Thoracic aorta (tissue), 2 donors: ENCODE results near the gene FGF9. TPM values are rescaled to one million over a fixed set of nuclear protein-coding genes. Genes with fewer than 3 reads are reported as not detected.

ENCODE experiments used
- ATAC-seq: fragments of 150-250 bp; one replicate; pipeline ENCODE4 v1.8.0; 2017; ENCODE audit warnings: low read depth; ENCODE audit not compliant: insufficient number of reproducible peaks, low FRiP score
- DNase-seq: peaks from one replicate; pipeline ENCODE4 v3.0.0-alpha.2; 2020; ENCODE audit warnings: low spot score
- H3K27ac ChIP-seq, 2 donors: fragments of 200-600 bp; sonication (generic); 1 replicate in 1 of 2; 2 replicates in 1 of 2; pipeline ENCODE4 v1.5.1; 2016; ENCODE audit warnings: mild to moderate bottlenecking in 2 of 2, moderate library complexity in 2 of 2
- H3K27me3 ChIP-seq: fragments of 200-600 bp; sonication (generic); replicated peaks from 2 replicates; pipeline ENCODE4 v1.6.0; 2016; ENCODE audit warnings: mild to moderate bottlenecking; ENCODE audit not compliant: insufficient read depth
- H3K36me3 ChIP-seq: fragments of 200-600 bp; sonication (generic); one replicate; pipeline ENCODE4 v1.5.1; 2016
- H3K4me1 ChIP-seq, 2 donors: fragments of 200-600 bp; sonication (generic); 1 replicate in 1 of 2; 2 replicates in 1 of 2; pipeline versions ENCODE4 v1.5.1 to v1.6.0; 2016; ENCODE audit warnings: low read depth in 2 of 2, mild to moderate bottlenecking in 1 of 2; ENCODE audit not compliant: control insufficient read depth in 1 of 2
- H3K4me3 ChIP-seq: fragments of 200-600 bp; sonication (generic); 2 replicates; pipeline ENCODE4 v1.5.1; 2016; ENCODE audit warnings: mild to moderate bottlenecking
- H3K9me3 ChIP-seq: fragments of 200-600 bp; sonication (generic); 2 replicates; pipeline ENCODE4 v1.5.1; 2016
- total RNA-seq, 2 donors: library from RNA; depleted of rRNA; stranded (reverse); fragments of >200 nt; gene quantifications; one replicate each; pipeline versions ENCODE4 v1.1.0 to v1.2.3, GENCODE V29; 2016
- TF ChIP-seq, protein P1 (sequence below): fragments of 200-600 bp; sonication (generic); IDR thresholded peaks from one replicate; pipeline ENCODE4 v1.5.1; 2019; ENCODE audit warnings: antibody characterized with exemption

The FGF9 gene
- total RNA-seq, 2 donors from 2014 or later: 0.27 TPM; not detected in 1

DNA sequence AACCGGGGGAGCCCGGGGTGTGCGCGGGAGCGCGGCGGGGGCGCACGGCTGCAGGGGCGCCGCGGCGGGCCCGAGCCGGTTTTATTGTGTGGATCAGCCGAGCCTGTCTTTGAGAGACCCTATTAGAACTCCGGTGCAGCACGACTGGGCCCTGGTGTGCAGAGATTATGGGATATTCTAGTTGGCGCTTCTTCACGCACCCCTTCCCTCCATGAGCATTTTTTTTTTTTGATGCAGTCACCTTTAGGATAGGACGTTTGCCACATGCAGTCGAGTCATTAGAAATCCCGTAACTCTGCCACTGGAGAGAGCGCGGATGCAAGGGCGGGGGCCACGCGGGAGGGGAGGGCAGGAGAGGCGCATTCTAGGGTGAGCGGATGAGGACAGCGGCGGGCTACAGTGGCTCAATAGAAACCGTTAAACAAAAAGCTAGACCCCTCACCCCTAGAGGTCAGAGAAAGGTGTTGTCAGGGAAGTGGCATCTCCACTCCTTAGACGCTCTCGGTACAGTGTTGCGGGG is 3.7 kb downstream of the FGF9 start:
- TF ChIP-seq, protein P1, sequence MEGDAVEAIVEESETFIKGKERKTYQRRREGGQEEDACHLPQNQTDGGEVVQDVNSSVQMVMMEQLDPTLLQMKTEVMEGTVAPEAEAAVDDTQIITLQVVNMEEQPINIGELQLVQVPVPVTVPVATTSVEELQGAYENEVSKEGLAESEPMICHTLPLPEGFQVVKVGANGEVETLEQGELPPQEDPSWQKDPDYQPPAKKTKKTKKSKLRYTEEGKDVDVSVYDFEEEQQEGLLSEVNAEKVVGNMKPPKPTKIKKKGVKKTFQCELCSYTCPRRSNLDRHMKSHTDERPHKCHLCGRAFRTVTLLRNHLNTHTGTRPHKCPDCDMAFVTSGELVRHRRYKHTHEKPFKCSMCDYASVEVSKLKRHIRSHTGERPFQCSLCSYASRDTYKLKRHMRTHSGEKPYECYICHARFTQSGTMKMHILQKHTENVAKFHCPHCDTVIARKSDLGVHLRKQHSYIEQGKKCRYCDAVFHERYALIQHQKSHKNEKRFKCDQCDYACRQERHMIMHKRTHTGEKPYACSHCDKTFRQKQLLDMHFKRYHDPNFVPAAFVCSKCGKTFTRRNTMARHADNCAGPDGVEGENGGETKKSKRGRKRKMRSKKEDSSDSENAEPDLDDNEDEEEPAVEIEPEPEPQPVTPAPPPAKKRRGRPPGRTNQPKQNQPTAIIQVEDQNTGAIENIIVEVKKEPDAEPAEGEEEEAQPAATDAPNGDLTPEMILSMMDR: no peak
- H3K4me3 ChIP-seq: peak overlapping the region; percentile 92
- H3K36me3 ChIP-seq: no peaks in the 10 kb centered on the region
- ATAC-seq: no peak
- peaks cover 34 to 35% of the 10 kb centered on the region in 2 donors for H3K4me1 ChIP-seq
- DNase-seq: no peak
- no peaks in the 10 kb centered on the region for H3K9me3 ChIP-seq
- peaks cover 14% of the 10 kb centered on the region for H3K27me3 ChIP-seq
- H3K27ac ChIP-seq: no peak overlapping the region

DNA sequence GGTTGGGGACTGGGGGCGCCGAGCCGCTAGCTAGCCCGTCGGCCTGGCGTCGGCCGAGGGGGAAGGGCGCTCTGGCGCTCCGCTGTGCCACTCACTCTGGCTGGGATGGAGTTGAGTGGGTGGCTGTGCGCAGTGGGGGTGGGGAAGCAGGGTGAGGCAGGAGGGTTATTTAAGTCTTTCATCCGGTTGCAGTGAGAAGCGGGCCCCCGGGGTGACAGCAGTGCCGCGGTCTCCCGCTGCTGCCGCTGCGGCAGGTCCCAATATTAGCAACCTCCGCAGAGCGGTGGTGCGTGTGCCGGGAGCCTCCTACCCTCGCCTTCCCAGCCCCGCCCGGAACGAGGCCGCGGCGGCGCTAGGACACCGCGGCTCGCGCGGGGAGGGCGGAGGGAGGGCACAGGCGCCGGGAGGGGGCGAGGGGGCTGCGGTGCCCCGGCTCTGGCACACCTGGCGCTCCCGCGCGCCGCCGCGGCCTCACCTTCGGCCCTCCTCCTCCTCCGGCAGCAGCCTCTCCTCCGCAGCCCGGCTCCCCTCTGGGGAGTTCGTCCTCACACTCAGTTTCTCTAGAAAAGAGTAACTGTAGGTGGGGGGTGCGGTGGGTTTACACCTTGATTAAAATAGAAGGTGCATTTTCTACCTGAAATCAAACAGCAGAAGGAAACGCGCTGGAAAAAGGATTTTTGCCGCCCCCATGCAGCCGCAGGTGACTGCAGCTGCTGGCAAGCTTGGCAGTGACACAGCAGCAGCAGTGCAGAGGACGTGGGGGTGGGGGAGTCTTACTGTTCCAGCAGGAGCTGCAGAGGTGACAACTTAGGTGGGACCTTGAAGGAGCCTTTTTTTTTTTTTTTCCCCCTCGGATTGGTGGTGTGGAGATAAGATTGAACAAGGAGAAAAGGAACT is 4.5 kb downstream of the FGF9 start:
- DNase-seq (no peak), ATAC-seq (no peak)
- peak overlapping the region; percentile 92 for H3K4me3 ChIP-seq
- peaks cover 14% of the 10 kb centered on the region for H3K27me3 ChIP-seq
- peaks cover 34 to 35% of the 10 kb centered on the region in 2 donors for H3K4me1 ChIP-seq
- H3K9me3 ChIP-seq: no peaks in the 10 kb centered on the region
- TF ChIP-seq, protein P1: no peak
- H3K36me3 ChIP-seq: no peaks in the 10 kb centered on the region
- no peak overlapping the region for H3K27ac ChIP-seq

DNA sequence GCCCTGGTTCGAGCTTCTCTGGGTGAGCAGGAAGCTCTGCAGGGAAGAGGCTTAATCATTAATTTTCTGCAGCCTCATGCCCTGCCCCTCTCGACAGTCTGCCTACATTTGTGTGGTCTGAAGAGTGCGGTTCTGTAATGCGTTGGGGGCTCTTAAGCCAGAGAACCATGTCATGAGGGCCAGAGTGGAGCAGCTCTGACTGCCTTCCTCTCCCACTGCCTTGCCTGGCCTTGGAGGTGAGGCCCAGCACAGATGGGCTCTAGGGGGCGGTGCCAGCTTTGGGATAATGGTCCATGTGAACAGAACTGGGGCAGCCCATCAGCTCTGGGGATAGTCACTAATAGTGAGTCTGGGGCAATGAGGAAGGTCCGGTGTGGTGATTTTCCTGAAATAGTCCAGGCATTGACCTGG is 5.7 kb downstream of the FGF9 start:
- Histone ChIP-seq H3K4me3 (no peak overlapping the region), H3K36me3 (no peaks in the 10 kb centered on the region), H3K9me3 (no peaks in the 10 kb centered on the region), H3K27me3 (peaks cover 12% of the 10 kb centered on the region), H3K27ac (no peak overlapping the region), H3K4me1 (peaks cover 25 to 31% of the 10 kb centered on the region in 2 donors)
- TF ChIP-seq, protein P1: no peak
- ATAC-seq: no peak
- no peak for DNase-seq

DNA sequence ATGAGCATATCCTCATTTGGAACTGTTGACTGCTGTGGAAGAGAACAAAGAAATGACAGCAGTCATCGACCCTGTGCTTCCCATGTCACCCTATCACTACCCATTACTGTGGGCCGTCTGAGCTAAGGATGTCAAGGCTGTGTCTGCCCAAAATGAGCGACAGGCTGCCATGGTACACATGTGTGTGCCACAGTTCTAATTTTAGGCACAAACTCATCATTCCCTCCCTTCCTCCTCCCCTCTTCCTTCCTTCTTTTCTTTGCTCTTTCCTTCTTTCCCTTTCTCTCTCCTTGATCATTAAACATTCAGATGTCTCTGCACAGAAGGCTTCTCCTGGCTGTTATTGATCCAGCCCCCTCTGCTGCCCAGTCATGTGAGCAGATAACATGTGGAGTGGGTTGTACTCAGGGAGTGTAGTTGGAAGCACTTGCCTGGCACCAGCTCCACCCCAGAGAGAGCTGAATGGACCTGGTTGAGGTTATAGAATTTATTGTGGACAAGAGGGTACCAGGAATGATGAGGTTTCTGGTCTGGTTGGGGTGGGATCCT is 6.3 kb downstream of the FGF9 start:
- H3K4me1 ChIP-seq: peaks cover 19 to 28% of the 10 kb centered on the region in 2 donors
- H3K27ac ChIP-seq: no peak overlapping the region
- H3K36me3 ChIP-seq: no peaks in the 10 kb centered on the region
- peaks cover 7% of the 10 kb centered on the region for H3K27me3 ChIP-seq
- TF ChIP-seq, protein P1: no peak
- no peak for DNase-seq
- no peak for ATAC-seq
- no peak overlapping the region for H3K4me3 ChIP-seq
- H3K9me3 ChIP-seq: no peaks in the 10 kb centered on the region

DNA sequence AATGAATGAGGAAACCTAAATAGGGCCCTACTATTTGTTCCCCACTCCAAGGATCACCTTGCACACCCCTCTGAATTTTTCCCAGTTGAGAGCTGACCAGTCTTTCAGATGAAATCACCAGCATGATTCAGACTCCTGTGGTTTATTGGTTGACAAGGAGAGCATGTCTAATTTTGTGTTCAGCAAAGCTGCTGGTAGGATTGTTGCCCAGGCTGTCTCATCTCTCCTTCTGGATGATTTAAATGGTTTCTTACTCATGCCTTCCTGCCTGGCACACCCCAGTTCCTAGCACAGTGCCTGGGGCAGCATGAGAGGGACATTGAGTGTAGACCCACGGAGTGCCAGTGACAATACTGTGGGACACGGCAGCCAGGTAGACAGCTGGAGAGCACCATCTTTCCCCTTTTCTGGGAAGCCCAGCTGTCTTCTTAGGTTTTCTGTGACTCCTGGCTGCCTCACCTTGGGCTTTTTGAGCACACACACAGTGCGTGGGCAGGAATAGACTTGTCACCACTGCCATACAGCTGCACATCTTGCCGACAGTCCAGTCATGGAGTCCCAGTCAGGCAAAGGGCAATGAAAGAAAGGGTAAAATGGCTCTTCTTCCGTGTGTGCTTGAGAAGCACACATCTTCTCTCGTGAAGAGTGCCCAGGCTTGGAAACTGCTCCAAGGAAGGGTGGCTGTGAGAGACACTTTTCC is 12.3 kb downstream of the FGF9 start:
- no peaks in the 10 kb centered on the region for H3K4me1 ChIP-seq
- no peaks in the 10 kb centered on the region for H3K36me3 ChIP-seq
- H3K4me3 ChIP-seq: no peak overlapping the region
- ATAC-seq (no peak), DNase-seq (no peak)
- H3K27me3 ChIP-seq: no peaks in the 10 kb centered on the region
- no peaks in the 10 kb centered on the region for H3K9me3 ChIP-seq
- TF ChIP-seq, protein P1: no peak
- H3K27ac ChIP-seq: no peak overlapping the region
